Glutamatergic neuron (in vitro differentiated cells): Measurements from ENCODE around the gene C1orf105. TPM values are rescaled to one million over a fixed set of nuclear protein-coding genes. Genes with fewer than 3 reads are reported as not detected.

Experiments used
- DNase-seq: peaks from one replicate; pipeline ENCODE4 v3.0.0; 2022
- H3K27ac Mint-ChIP-seq: one replicate; pipeline ENCODE4 v1.8.0; 2020; ENCODE audit warnings: mild to moderate bottlenecking, mixed read lengths, inconsistent platforms; ENCODE audit not compliant: unreplicated experiment
- H3K27me3 Mint-ChIP-seq: one replicate; pipeline ENCODE4 v1.8.0; 2020; ENCODE audit warnings: mild to moderate bottlenecking, moderate library complexity, mixed read lengths, inconsistent platforms; ENCODE audit not compliant: unreplicated experiment
- H3K36me3 Mint-ChIP-seq: one replicate; pipeline ENCODE4 v1.8.0; 2020; ENCODE audit warnings: mild to moderate bottlenecking, mixed read lengths, inconsistent platforms; ENCODE audit not compliant: unreplicated experiment
- H3K4me1 Mint-ChIP-seq: one replicate; pipeline ENCODE4 v1.8.0; 2020; ENCODE audit warnings: mild to moderate bottlenecking, low read depth, mixed read lengths, inconsistent platforms; ENCODE audit not compliant: unreplicated experiment
- H3K4me3 Mint-ChIP-seq: one replicate; pipeline ENCODE4 v1.8.0; 2020; ENCODE audit warnings: mild to moderate bottlenecking, mixed read lengths, inconsistent platforms; ENCODE audit not compliant: unreplicated experiment
- H3K9me3 Mint-ChIP-seq: one replicate; pipeline ENCODE4 v1.8.0; 2020; ENCODE audit warnings: mild to moderate bottlenecking, moderate library complexity, mixed read lengths, inconsistent platforms; ENCODE audit not compliant: unreplicated experiment
- total RNA-seq: library from RNA; stranded (reverse); fragmentation: NEBNext Ultra II Directional; extraction: Animal tissue kit (Norgen Biotek cat#: 25700); gene quantifications from one replicate; pipeline ENCODE4 v1.2.1, GENCODE V29; 2021; ENCODE audit not compliant: unreplicated experiment
- TF ChIP-seq, protein P1 (sequence below): fragments of 200-600 bp; sonication (generic); IDR thresholded peaks from one replicate; pipeline ENCODE4 v1.5.0; 2021; ENCODE audit not compliant: partially characterized antibody, unreplicated experiment

The C1orf105 gene
- total RNA-seq, 1 donor from 2014 or later = not detected

DNA sequence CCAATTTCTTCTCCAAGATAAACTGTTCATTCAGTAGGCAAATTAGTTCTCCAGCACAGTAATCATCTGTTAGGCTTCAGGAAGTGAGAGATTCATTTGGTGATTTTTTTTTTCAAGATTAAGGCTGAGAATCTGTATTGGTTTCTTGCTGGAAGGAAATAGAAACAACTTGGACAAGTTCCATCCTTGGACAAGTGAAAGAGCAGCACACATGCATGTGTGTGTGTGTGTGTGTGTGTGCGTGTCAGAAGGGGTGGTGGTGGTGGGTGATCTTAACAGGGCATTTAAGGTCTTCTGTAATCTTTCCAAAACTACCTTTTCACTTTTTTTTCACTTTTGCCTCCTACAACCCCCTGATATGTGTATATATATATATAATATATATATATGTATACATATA lies 96.6 kb downstream of the C1orf105 start:
- Mint-ChIP-seq H3K4me1 (no peaks in the 10 kb centered on the region), H3K9me3 (no peaks in the 10 kb centered on the region), H3K27ac (no peak overlapping the region), H3K36me3 (no peaks in the 10 kb centered on the region), H3K4me3 (no peak overlapping the region), H3K27me3 (peaks cover 1% of the 10 kb centered on the region)
- TF ChIP-seq, protein P1, sequence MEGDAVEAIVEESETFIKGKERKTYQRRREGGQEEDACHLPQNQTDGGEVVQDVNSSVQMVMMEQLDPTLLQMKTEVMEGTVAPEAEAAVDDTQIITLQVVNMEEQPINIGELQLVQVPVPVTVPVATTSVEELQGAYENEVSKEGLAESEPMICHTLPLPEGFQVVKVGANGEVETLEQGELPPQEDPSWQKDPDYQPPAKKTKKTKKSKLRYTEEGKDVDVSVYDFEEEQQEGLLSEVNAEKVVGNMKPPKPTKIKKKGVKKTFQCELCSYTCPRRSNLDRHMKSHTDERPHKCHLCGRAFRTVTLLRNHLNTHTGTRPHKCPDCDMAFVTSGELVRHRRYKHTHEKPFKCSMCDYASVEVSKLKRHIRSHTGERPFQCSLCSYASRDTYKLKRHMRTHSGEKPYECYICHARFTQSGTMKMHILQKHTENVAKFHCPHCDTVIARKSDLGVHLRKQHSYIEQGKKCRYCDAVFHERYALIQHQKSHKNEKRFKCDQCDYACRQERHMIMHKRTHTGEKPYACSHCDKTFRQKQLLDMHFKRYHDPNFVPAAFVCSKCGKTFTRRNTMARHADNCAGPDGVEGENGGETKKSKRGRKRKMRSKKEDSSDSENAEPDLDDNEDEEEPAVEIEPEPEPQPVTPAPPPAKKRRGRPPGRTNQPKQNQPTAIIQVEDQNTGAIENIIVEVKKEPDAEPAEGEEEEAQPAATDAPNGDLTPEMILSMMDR = no peak
- no peak for DNase-seq

DNA sequence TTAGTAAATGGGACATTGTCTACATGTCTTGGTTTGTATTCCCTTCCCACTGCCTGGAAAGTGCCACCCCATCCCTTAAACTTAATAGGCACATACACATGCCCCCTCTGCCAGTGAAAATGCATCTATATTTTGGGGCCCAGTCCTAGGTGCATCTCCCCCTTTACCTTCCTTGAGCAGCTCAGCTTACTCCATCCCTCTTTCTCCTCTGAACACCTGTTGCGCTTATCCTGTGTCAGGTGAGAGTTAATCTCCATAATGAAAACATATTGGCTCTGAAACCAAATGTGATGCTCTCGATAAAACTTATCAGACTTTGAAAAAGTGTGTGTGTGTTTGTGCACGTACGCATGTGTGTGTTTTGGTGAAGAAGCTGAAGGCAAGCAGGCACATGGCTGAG lies 97.1 kb downstream of the C1orf105 start:
- no peaks in the 10 kb centered on the region for H3K4me1 Mint-ChIP-seq
- no peak for DNase-seq
- H3K27me3 Mint-ChIP-seq = peaks cover 1% of the 10 kb centered on the region
- H3K4me3 Mint-ChIP-seq = no peak overlapping the region
- no peaks in the 10 kb centered on the region for H3K36me3 Mint-ChIP-seq
- H3K9me3 Mint-ChIP-seq = no peaks in the 10 kb centered on the region
- TF ChIP-seq, protein P1 = no peak
- H3K27ac Mint-ChIP-seq = no peak overlapping the region

Other genes starting within 250 kb of the C1orf105 start
- gene PIGC, start 23.4 kb downstream of the C1orf105 start, total RNA-seq = 27.7 TPM
- 51.7 TPM for gene SUCO, start 112.5 kb downstream of the C1orf105 start, total RNA-seq
- gene FASLG, start 238.4 kb downstream of the C1orf105 start, total RNA-seq = not detected